B cell (primary cell): Measurements from ENCODE around the gene PLEKHG4B. TPM values are rescaled to one million over a fixed set of nuclear protein-coding genes. Genes with fewer than 3 reads are reported as not detected.

Source experiments
- ATAC-seq: fragments of 200-7000 bp; cut with Tn5 transposase; one replicate; pipeline ENCODE4 v1.10.0; 2021; ENCODE audit warnings: low read depth, mild to moderate bottlenecking, moderate number of reproducible peaks, moderate library complexity
- CTCF ChIA-PET: fragments of 350-600 bp; sonication (Branson Sonifier 250); formaldehyde crosslinking; loops from one replicate; lab custom pipeline; 2021; ENCODE audit warnings: antibody characterized with exemption, inconsistent platforms; lab: Charles Lee
- POLR2A ChIA-PET: fragments of 350-600 bp; sonication (Branson Sonifier 250); formaldehyde crosslinking; loops from one replicate; lab custom pipeline; 2021; ENCODE audit warnings: antibody characterized with exemption; lab: Charles Lee
- DNase-seq: peaks from one replicate; pipeline ENCODE4 v3.0.0; 2013
- H2AFZ ChIP-seq: 2 replicates; pipeline ENCODE4 v1.6.1; 2012; ENCODE audit warnings: mild to moderate bottlenecking, low read depth, low read length; ENCODE audit not compliant: insufficient read depth, poor library complexity, severe bottlenecking
- H3K27ac ChIP-seq, 2 donors: 1 replicate in 1 of 2; 2 replicates in 1 of 2; pipeline ENCODE4 v1.5.1; 2012 to 2013; ENCODE audit warnings: low read length in 2 of 2, mild to moderate bottlenecking in 2 of 2, moderate library complexity in 1 of 2
- H3K27me3 ChIP-seq, 4 experiments: fragments of 200-600 bp in 1 of 4; sonication (generic) in 1 of 4; replicated peaks in 1 of 4; 1 replicate in 2 of 4; 2 replicates in 2 of 4; pipeline versions ENCODE4 v1.6.1 to v1.7.0; 2013 to 2016; ENCODE audit warnings: low read length in 3 of 4, mild to moderate bottlenecking in 2 of 4, mixed read lengths in 1 of 4, moderate library complexity in 1 of 4; ENCODE audit not compliant: insufficient read depth in 4 of 4, control insufficient read depth in 3 of 4; ENCODE audit errors: control extremely low read depth in 1 of 4
- H3K36me3 ChIP-seq, 2 experiments: replicated peaks in 1 of 2; 1 replicate in 1 of 2; 2 replicates in 1 of 2; pipeline versions ENCODE4 v1.6.1 to v1.7.1; 2013; ENCODE audit warnings: low read length in 1 of 2; ENCODE audit not compliant: insufficient read depth in 2 of 2, control insufficient read depth in 1 of 2; ENCODE audit errors: control extremely low read depth in 1 of 2, extremely low read depth in 1 of 2
- H3K4me1 ChIP-seq, 2 donors: fragments of 200-600 bp in 1 of 2; sonication (generic) in 1 of 2; 1 replicate in 1 of 2; 2 replicates in 1 of 2; pipeline versions ENCODE4 v1.5.1 to v1.6.1; 2013 to 2017; ENCODE audit warnings: low read length in 2 of 2; ENCODE audit not compliant: control insufficient read depth in 2 of 2, insufficient read depth in 2 of 2
- H3K4me2 ChIP-seq: replicated peaks from 2 replicates; pipeline ENCODE3; 2012; ENCODE audit warnings: mild to moderate bottlenecking, low read depth, low read length; ENCODE audit not compliant: poor library complexity, severe bottlenecking
- H3K4me3 ChIP-seq, 5 experiments: fragments of 200-600 bp in 1 of 5; sonication (generic) in 1 of 5; 1 replicate in 3 of 5; 2 replicates in 2 of 5; pipeline versions ENCODE4 v1.5.1 to v1.7.0; 2011 to 2016; ENCODE audit warnings: low read length in 4 of 5, mild to moderate bottlenecking in 4 of 5, low read depth in 2 of 5, control low read depth in 1 of 5, moderate library complexity in 1 of 5; ENCODE audit not compliant: insufficient read depth in 1 of 5; ENCODE audit errors: control extremely low read depth in 1 of 5, extremely low read depth in 1 of 5
- H3K79me2 ChIP-seq: fragments of 200-600 bp; sonication (generic); one replicate; pipeline ENCODE4 v1.6.0; 2016; ENCODE audit warnings: low read length; ENCODE audit not compliant: control insufficient read depth, insufficient read depth
- H3K9ac ChIP-seq: fragments of 200-600 bp; sonication (generic); 2 replicates; pipeline ENCODE4 v1.6.1; 2017; ENCODE audit warnings: mild to moderate bottlenecking, low read length, moderate library complexity
- H3K9me3 ChIP-seq, 3 donors: one replicate each; pipeline versions ENCODE4 v1.6.1 to v1.7.1; 2013; ENCODE audit warnings: low read length in 2 of 3; ENCODE audit not compliant: control insufficient read depth in 2 of 3, insufficient read depth in 1 of 3; ENCODE audit errors: control extremely low read depth in 1 of 3
- H4K20me1 ChIP-seq: 2 replicates; pipeline ENCODE4 v1.6.0; 2012; ENCODE audit warnings: mild to moderate bottlenecking, low read length; ENCODE audit not compliant: insufficient read depth, control insufficient read depth, poor library complexity, severe bottlenecking
- H3K27ac Mint-ChIP-seq: one replicate; pipeline ENCODE4 v1.8.0; 2021; ENCODE audit warnings: mixed read lengths
- H3K27me3 Mint-ChIP-seq: one replicate; pipeline ENCODE4 v1.8.0; 2021; ENCODE audit warnings: mixed read lengths
- H3K4me1 Mint-ChIP-seq: one replicate; pipeline ENCODE4 v1.8.0; 2021; ENCODE audit warnings: mixed read lengths
- H3K4me3 Mint-ChIP-seq: one replicate; pipeline ENCODE4 v1.8.0; 2021; ENCODE audit warnings: mixed read lengths
- H3K9me3 Mint-ChIP-seq: one replicate; pipeline ENCODE4 v1.8.0; 2022; ENCODE audit warnings: mixed read lengths; ENCODE audit not compliant: insufficient read depth
- EZH2 ChIP-seq: IDR thresholded peaks from 2 replicates; pipeline ENCODE4 v1.6.1; 2012; ENCODE audit warnings: borderline replicate concordance, low read depth, mild to moderate bottlenecking, moderate library complexity, low read length; ENCODE audit not compliant: insufficient read depth, poor library complexity, severe bottlenecking
- WGBS: methylation state at CpG from one replicate; pipeline ENCODE4 v1.1.5; 2013; ENCODE audit warnings: missing lambda C conversion rate; ENCODE audit not compliant: insufficient coverage; 5-methylcytosine and 5-hydroxymethylcytosine counted together
- intact Hi-C: fragments of 100-400 bp; cut with micrococcal nuclease; formaldehyde crosslinking; loops from one replicate; pipeline ENCODE4 v1.10.0; 2022
- polyA plus RNA-seq: library from polyadenylated mRNA; depleted of rRNA; stranded (reverse); fragments of >200 nt; gene quantifications from 2 replicates; pipeline ENCODE4 v1.2.3, GENCODE V29; 2012
- total RNA-seq, 2 donors: library from RNA; stranded (reverse); fragments of 120-200 nt in 1 of 2; gene quantifications; 1 replicate in 1 of 2; 2 replicates in 1 of 2; pipeline versions ENCODE4 v1.2.3 to v1.2.4, GENCODE V29; 2013 to 2022
- TF ChIP-seq, protein P1 (sequence below): fragments of 200-600 bp; IDR thresholded peaks from one replicate; pipeline ENCODE4 v1.8.0; 2022; ENCODE audit warnings: antibody characterized with exemption, mild to moderate bottlenecking

Gene PLEKHG4B
- total and polyA plus RNA-seq, 2 donors (not counting 1 experiment from before 2014, with no cell fraction given), result not detected

- intact Hi-C loops, result no loop called here
- Histone ChIP-seq H3K27ac (no peak overlapping the region), H3K36me3 (no peaks in the 10 kb centered on the region), H3K4me1 (no peaks in the 10 kb centered on the region), H3K9ac (no peak overlapping the region), H3K27me3 (no peaks in the 10 kb centered on the region), H2AFZ (no peak overlapping the region), H3K9me3 (no peaks in the 10 kb centered on the region), H3K4me2 (no peak overlapping the region), H3K4me3 (no peak overlapping the region), H3K79me2 (no peaks in the 10 kb centered on the region), H4K20me1 (no peaks in the 10 kb centered on the region)
- peaks cover 18% of the 10 kb centered on the region for H3K27me3 Mint-ChIP-seq
- TF ChIP-seq, protein P1, sequence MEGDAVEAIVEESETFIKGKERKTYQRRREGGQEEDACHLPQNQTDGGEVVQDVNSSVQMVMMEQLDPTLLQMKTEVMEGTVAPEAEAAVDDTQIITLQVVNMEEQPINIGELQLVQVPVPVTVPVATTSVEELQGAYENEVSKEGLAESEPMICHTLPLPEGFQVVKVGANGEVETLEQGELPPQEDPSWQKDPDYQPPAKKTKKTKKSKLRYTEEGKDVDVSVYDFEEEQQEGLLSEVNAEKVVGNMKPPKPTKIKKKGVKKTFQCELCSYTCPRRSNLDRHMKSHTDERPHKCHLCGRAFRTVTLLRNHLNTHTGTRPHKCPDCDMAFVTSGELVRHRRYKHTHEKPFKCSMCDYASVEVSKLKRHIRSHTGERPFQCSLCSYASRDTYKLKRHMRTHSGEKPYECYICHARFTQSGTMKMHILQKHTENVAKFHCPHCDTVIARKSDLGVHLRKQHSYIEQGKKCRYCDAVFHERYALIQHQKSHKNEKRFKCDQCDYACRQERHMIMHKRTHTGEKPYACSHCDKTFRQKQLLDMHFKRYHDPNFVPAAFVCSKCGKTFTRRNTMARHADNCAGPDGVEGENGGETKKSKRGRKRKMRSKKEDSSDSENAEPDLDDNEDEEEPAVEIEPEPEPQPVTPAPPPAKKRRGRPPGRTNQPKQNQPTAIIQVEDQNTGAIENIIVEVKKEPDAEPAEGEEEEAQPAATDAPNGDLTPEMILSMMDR, result no peak
- TF ChIP-seq EZH2, result no peak
- ChIA-PET CTCF (no interaction called here), POLR2A (no interaction called here)
- DNase-seq, result no peak
- ATAC-seq, result no peak
- H3K4me1 Mint-ChIP-seq, result no peaks in the 10 kb centered on the region
- no peaks in the 10 kb centered on the region for H3K9me3 Mint-ChIP-seq
- no peak overlapping the region for H3K27ac Mint-ChIP-seq
- H3K4me3 Mint-ChIP-seq, result no peak overlapping the region
- WGBS, result 88% methylated on average over 13 of the region's 16 CpGs
Measured at GRCh38 chr5:73768-74502, 18.0 kb upstream of the PLEKHG4B start.

- ChIA-PET CTCF (no interaction called here), POLR2A (no interaction called here)
- H3K27ac Mint-ChIP-seq, result no peak overlapping the region
- no peaks in the 10 kb centered on the region for H3K4me1 Mint-ChIP-seq
- H3K36me3 ChIP-seq, result no peaks in the 10 kb centered on the region
- no peaks in the 10 kb centered on the region for H3K79me2 ChIP-seq
- H3K9me3 ChIP-seq, result no peaks in the 10 kb centered on the region
- ATAC-seq (no peak), DNase-seq (no peak)
- intact Hi-C loops, result no loop called here
- H2AFZ ChIP-seq, result no peak overlapping the region
- no peak overlapping the region for H3K9ac ChIP-seq
- H3K27me3 ChIP-seq, result no peaks in the 10 kb centered on the region
- H3K9me3 Mint-ChIP-seq, result no peaks in the 10 kb centered on the region
- H3K4me3 Mint-ChIP-seq, result no peak overlapping the region
- no peak overlapping the region for H3K27ac ChIP-seq
- 93% methylated on average over 13 of the region's 15 CpGs for WGBS
- no peak for TF ChIP-seq EZH2
- TF ChIP-seq, protein P1, result no peak
- H3K27me3 Mint-ChIP-seq, result peaks cover 11% of the 10 kb centered on the region
- no peaks in the 10 kb centered on the region for H3K4me1 ChIP-seq
- no peak overlapping the region for H3K4me2 ChIP-seq
- no peaks in the 10 kb centered on the region for H4K20me1 ChIP-seq
- H3K4me3 ChIP-seq, result no peak overlapping the region
Measured at GRCh38 chr5:74503-75109, 17.4 kb upstream of the PLEKHG4B start.
